Measurements from ENCODE around the gene DESI2. TPM values are rescaled to one million over a fixed set of nuclear protein-coding genes. Genes with fewer than 3 reads are reported as not detected.
A peak's percentile ranks its signal among the peaks of the same experiment; 100 is the strongest.
"Not testable (repeated sequence)": the region's sequence is repeated elsewhere in the genome, so short reads cannot be mapped to it uniquely, and the experiment has no call there.

Gene DESI2
- total and polyA plus RNA-seq, 2 experiments from 2014 or later, result 33.0 to 43.3 TPM

DNA sequence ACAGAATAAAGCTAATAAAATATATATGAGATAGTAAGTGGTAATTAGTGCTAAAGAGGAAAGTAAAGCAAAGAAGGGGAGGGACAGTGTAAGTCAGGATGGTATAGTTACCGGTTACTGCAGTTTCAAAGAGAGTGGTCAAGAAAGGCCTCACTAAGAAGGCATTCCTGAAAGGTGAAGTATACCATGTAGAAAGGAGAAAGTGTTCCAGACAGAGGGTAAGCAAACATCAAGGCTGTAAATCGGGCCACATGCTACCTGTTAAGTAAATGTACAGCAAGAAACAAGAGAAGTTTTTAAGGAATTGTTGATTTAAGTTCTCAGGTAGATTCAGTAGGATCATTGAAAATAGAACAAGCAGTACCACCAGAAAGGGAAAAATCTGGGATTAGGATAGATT is 9.7 kb downstream of the DESI2 start:
- no peak for DNase-seq (ENCODE audit: low read depth in 1 of 2, low spot score in 1 of 2)
- no peaks in the 10 kb centered on the region for H3K36me3 ChIP-seq
- no peaks in the 10 kb centered on the region for H3K9me3 ChIP-seq (ENCODE audit: low read depth)
- peaks cover 20% of the 10 kb centered on the region for H3K4me1 ChIP-seq (ENCODE audit: low read depth)
- H3K4me3 ChIP-seq, result no peak overlapping the region
- H3K27ac ChIP-seq, result no peak overlapping the region
- H3K27me3 ChIP-seq, result no peaks in the 10 kb centered on the region
- TF ChIP-seq, protein P1, sequence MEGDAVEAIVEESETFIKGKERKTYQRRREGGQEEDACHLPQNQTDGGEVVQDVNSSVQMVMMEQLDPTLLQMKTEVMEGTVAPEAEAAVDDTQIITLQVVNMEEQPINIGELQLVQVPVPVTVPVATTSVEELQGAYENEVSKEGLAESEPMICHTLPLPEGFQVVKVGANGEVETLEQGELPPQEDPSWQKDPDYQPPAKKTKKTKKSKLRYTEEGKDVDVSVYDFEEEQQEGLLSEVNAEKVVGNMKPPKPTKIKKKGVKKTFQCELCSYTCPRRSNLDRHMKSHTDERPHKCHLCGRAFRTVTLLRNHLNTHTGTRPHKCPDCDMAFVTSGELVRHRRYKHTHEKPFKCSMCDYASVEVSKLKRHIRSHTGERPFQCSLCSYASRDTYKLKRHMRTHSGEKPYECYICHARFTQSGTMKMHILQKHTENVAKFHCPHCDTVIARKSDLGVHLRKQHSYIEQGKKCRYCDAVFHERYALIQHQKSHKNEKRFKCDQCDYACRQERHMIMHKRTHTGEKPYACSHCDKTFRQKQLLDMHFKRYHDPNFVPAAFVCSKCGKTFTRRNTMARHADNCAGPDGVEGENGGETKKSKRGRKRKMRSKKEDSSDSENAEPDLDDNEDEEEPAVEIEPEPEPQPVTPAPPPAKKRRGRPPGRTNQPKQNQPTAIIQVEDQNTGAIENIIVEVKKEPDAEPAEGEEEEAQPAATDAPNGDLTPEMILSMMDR (IDR thresholded peaks at IDR 0.05; ENCODE audit: low read depth, low read length), result no peak

- Histone ChIP-seq H3K36me3 (no peaks in the 10 kb centered on the region), H3K27me3 (no peaks in the 10 kb centered on the region), H3K9me3 (ENCODE audit: low read depth) (no peaks in the 10 kb centered on the region), H3K4me3 (no peak overlapping the region), H3K27ac (peak overlapping the region; percentile 45), H3K4me1 (ENCODE audit: low read depth) (peaks cover 20% of the 10 kb centered on the region)
- TF ChIP-seq, protein P1 (IDR thresholded peaks at IDR 0.05; ENCODE audit: low read depth, low read length), result no peak
- no peak for DNase-seq (ENCODE audit: low read depth in 1 of 2, low spot score in 1 of 2)
Measured at GRCh38 chr1:244664353-244664752, 11.4 kb downstream of the DESI2 start.

DNA sequence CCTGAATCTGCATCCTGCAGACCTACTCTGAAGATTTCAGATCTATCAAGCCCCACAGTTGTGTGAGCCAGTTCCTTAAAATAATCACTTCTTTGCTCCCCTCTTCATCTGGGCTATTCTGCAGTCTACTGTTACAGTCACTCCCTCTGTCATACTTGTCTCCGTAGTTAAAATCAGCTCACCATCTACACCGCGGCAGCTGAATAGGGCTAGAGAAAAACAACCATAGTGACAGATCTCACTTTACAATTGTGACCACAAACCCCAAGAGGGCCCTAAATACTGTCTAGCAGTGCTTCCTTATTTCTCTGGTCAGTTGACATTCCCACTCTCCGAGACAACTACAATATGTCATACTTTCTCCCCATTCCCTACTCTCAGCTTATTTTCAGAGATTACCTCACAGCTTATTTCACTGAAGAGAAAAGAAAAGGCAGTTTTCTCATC is 12.9 kb downstream of the DESI2 start:
- Histone ChIP-seq H3K9me3 (ENCODE audit: low read depth) (no peaks in the 10 kb centered on the region), H3K4me3 (no peak overlapping the region), H3K4me1 (ENCODE audit: low read depth) (peaks cover 20% of the 10 kb centered on the region), H3K36me3 (no peaks in the 10 kb centered on the region), H3K27ac (peak overlapping the region; percentile 58), H3K27me3 (no peaks in the 10 kb centered on the region)
- TF ChIP-seq, protein P1 (IDR thresholded peaks at IDR 0.05; ENCODE audit: low read depth, low read length), result no peak
- peak in 1 of 2 donors; percentile 6 for DNase-seq (ENCODE audit: low read depth in 1 of 2, low spot score in 1 of 2)

DNA sequence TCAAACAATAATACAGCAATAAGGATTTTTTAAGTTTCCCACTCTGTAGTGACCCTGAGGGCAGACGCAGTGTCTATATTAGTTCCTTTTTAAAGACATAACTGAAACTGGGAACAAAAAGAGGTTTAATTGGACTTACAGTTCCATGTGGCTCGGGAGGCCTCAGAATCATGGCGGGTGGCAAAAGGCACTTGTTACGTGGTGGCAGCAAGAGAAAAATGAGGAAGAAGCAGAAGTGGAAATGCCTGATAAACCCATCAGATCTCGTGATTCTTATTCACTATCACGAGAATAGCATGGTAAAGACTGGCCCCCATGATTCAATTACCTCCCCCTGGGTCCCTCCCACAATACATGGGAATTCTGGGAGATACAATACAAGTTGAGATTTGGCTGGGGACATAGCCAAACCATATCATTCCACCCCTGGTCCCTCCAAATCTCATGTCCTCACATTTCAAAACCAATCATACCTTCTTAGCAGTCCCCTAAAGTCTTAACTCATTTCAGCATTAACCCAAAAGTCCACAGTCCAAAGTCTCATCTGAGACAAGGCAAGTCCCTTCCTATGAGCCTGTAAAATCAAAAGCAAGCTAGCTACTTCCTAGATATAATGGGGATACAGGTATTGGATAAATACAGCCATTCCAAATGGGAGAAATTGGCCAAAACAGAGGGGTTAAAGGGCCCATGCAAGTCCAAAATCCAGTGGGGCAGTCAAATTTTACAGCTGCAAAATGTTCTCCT is 13.9 kb downstream of the DESI2 start:
- H3K4me3 ChIP-seq; H3K27ac ChIP-seq; H3K27me3 ChIP-seq; DNase-seq (ENCODE audit: low read depth in 1 of 2, low spot score in 1 of 2); H3K9me3 ChIP-seq (ENCODE audit: low read depth); H3K36me3 ChIP-seq: not testable (repeated sequence)
- peaks cover 20% of the 10 kb centered on the region for H3K4me1 ChIP-seq (ENCODE audit: low read depth)

DNA sequence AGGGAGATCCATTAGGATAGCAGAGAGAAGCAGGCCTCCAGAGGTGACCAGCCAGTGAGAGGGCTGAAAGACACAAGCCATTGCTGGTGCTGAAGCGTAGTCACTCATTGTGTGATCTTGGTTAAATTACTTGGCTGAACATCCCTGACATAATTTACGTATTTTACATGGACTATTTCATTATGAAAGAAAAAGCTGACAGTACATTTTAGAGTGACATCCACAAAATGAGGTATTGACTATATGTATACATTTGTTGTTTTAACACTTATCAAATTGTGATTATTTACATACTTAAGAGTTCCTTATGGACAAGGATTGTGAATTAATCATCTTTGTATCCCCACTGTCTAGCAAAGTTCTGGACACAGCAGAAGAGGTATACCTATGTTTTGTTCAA is 14.9 kb downstream of the DESI2 start:
- Histone ChIP-seq H3K27me3 (no peaks in the 10 kb centered on the region), H3K4me1 (ENCODE audit: low read depth) (peaks cover 20% of the 10 kb centered on the region), H3K4me3 (no peak overlapping the region), H3K27ac (no peak overlapping the region), H3K36me3 (no peaks in the 10 kb centered on the region), H3K9me3 (ENCODE audit: low read depth) (no peaks in the 10 kb centered on the region)
- DNase-seq (ENCODE audit: low read depth in 1 of 2, low spot score in 1 of 2), result no peak
- TF ChIP-seq, protein P1 (IDR thresholded peaks at IDR 0.05; ENCODE audit: low read depth, low read length), result no peak

DNA sequence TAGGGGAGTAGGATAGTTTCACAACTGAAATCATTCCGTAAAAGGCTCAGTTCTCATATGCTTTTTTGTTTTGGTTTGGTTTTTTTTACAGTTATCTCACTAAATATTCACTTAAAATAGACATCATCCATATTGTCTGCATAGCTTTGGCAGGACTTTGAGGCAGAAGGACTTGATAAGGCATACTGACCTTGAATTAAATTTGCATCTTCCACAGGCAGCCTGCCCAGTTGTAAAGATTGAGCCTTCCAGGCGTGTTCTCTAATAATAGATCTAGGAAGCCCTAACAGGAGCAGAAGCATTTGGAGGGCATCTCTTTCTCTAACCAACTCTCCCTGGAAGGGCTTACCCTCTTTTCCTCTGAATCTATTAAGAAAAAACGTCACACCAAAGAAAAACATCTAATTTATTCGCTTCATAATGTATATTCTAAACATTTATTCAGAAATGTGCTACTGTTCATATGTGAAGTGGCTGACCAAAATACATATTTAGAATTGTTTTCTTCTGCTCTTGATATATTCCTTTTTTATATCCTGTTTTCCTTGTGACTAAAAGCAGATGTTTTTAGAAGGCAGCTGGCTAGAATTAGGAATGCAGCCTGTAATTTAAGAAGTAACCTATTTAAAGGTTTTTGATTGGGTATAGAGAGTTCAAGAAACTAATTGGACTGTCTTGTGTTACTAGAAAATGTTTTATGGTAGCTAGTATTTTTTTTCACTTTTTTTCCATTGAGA is 20.2 kb downstream of the DESI2 start:
- no peak overlapping the region for H3K4me3 ChIP-seq
- peaks cover 6% of the 10 kb centered on the region for H3K4me1 ChIP-seq (ENCODE audit: low read depth)
- peak; percentile 53 to 64 for DNase-seq (ENCODE audit: low read depth in 1 of 2, low spot score in 1 of 2)
- no peaks in the 10 kb centered on the region for H3K27me3 ChIP-seq
- no peaks in the 10 kb centered on the region for H3K36me3 ChIP-seq
- H3K27ac ChIP-seq, result peak overlapping the region; percentile 66
- TF ChIP-seq, protein P1 (IDR thresholded peaks at IDR 0.05; ENCODE audit: low read depth, low read length), result no peak
- H3K9me3 ChIP-seq (ENCODE audit: low read depth), result no peaks in the 10 kb centered on the region

Measured in cardiac muscle cell (in vitro differentiated cells and primary cell).